HG03354 (cell line): ENCODE results near the gene FLT3.
A peak's percentile ranks its signal among the peaks of the same experiment; 100 is the strongest.
"Not testable (repeated sequence)": the region's sequence is repeated elsewhere in the genome, so short reads cannot be mapped to it uniquely, and the experiment has no call there.

Source experiments
- ATAC-seq: cut with Tn5 transposase; IDR thresholded peaks from one replicate; pipeline ENCODE4 v1.9.1; 2021; ENCODE audit warnings: mild to moderate bottlenecking; ENCODE audit not compliant: unreplicated experiment, poor library complexity, severe bottlenecking

FLT3 gene

GRCh38 chr13:28047757-28048388, 52.5 kb downstream of the FLT3 start:
- ATAC-seq: peak; percentile 86

DNA sequence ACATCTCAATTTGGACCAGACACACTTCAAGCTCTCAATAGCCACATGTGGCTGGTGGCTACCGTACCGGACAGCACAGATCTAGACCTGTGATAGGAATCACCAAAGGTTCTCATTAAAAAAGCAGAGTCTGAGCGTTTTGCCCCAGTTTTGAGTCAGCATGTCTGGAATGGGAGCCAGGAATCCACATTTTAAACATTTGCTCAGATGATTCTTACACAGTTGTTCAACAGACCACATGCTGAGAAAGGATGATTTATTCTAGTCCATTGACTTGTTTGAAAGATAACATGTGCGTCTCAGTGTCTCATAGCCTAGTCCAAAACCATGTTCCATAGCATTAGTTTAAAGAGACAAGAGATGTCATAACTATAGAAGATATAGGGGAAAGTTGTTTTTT, 53.4 kb downstream of the FLT3 start:
- no peak for ATAC-seq

GRCh38 chr13:28045861-28046260, 54.5 kb downstream of the FLT3 start:
- ATAC-seq: no peak

- no peak for ATAC-seq
Observed at GRCh38 chr13:28044608-28045007, 55.8 kb downstream of the FLT3 start.

DNA sequence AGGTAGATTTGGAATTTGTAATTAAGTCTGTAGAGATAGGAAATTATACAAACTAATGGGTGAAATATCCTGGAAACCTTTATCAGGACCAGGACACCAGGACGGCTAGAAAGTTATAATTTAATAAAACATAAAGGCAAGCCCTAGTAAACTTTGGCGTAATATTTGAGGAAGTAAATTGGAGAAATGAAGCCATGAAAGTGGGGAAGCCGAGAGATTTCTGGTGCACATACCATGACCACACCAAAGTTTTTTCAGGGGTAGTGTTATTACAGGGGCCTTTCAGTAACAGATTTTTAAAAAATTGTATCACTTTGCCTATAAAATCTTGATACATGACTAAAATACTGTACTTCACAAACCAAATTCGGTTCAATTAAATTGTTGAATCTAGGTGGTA, 57.2 kb downstream of the FLT3 start:
- ATAC-seq: no peak

- no peak for ATAC-seq
Observed at GRCh38 chr13:28041501-28041900, 58.9 kb downstream of the FLT3 start.

- ATAC-seq: no peak
Observed at GRCh38 chr13:28041031-28041461, 59.3 kb downstream of the FLT3 start.

GRCh38 chr13:28037399-28037798, 63.0 kb downstream of the FLT3 start:
- ATAC-seq: no peak

DNA sequence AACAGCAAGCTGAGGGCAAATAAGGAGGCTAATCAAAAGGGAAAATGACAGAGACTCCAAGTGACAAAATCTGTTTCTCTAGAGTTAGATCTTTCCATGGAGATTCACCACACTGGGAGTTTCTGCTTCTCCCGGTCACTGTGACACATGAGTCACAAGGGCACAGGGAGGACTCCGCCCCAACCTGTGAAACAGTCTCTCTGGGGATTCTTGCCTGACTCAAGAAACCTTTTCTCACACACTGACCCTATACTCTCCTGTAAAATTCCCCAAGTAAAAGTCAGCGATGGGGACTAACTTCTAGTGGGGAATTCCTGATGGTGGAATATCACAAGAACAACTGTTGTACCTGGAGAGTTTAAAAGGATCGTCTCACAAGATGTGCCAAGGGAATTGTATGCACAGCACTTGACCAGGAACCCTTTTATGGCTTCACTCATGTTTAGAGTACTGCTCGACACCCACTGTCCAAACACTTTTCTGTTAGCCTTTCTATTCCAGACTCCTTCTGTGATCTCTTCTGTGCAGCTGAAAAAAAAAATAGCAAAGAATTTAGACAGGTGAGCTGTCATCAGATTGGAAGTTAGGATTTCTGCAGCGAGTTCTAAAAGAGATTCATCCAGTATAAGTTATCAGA, 65.1 kb downstream of the FLT3 start:
- no peak for ATAC-seq

- no peak for ATAC-seq
Observed at GRCh38 chr13:28033894-28034655, 66.3 kb downstream of the FLT3 start.

- not testable (repeated sequence) for ATAC-seq
Observed at GRCh38 chr13:28032438-28032837, 67.9 kb downstream of the FLT3 start.

DNA sequence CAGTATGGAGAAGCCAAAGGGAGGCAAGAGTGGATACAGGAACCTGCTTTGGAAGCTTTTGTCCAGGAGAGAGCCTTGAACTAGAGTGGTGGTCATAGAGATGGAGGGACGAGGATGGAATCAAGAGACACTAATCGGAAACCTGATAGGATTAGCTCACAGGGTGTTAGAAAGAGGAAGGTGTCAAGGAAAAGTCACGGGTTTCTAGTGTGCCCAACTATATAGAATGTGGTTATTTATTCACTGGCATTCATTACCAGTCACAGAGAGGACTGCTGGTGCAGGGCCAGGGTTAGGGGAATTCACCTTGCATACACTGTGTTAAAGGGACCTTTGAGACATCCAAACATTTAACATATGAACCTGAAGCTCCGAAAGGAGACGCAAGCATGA, 68.5 kb downstream of the FLT3 start:
- no peak for ATAC-seq

- ATAC-seq: peak; percentile 45
Observed at GRCh38 chr13:28031220-28031895, 69.0 kb downstream of the FLT3 start.

GRCh38 chr13:28027607-28028364, 72.6 kb downstream of the FLT3 start:
- no peak for ATAC-seq

DNA sequence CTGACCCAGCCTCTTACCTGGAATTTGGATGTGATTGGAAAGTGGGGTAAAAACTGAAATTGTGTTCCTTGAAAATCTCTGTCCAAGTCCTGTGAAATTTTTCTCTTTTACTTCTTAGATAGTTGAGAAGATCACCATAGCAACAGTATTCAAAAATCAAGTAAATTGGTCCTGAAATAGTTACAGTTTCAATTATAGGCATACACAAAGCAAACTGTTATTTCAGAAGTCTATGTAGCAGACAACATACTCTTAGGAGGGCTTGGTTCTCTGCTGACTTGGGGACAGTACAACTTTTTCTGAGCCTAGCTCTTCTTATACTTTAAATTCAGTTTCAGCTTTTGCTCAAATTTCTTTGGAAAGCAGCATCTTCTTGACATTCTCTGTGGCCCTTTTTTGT, 73.3 kb downstream of the FLT3 start:
- ATAC-seq: no peak

- ATAC-seq: no peak
Observed at GRCh38 chr13:28026508-28026907, 73.9 kb downstream of the FLT3 start.

DNA sequence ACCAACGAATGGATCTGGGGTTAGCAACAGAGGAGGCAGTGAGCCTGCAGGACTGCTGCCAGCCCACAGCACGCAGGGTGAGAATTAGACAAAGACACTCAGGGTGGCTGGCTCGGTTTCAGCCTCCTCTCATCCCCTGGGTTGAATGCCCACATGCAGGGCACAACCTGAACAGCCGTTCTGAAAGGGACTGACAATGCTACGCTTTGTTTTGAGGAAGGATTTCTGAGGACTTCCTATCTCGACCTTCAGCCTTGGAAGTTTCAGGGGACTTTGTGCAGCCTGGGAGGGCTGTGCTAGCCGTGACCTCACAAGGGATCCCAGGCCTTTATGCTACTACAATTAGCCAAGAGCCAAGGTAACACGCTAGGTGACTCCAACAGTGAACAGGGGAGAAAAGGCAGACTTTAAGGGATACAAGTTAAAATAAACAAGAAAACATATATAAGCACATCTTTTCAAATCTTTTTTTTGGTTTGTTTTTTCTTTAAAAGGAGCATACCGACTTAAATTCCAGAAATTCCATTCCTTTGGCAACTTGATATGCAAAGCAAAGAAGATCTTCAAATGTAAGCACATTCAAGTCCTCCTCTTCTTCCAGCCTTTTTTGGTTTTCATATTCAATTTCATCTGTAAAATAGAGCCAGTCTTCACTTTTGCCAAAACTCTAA, 77.4 kb downstream of the FLT3 start:
- no peak for ATAC-seq

DNA sequence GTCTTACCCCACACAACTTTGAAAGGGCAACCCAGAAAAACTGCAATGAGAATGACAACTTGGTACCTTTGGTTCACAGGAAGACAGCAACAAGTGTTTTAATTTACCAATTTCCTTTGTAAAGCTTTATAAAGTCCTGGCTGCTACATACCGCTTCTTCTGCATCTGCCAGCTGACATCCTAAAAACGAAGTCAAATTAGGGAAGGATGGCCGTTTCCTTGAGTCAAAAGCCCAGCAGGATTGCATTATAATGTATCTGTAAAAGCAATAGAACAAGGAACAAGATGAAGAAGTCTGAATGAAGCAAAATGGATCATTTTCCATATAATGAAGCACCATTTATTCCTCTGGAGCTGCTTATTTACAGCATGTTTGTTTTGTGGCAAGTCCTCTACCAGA, 86.1 kb downstream of the FLT3 start:
- no peak for ATAC-seq

- ATAC-seq: no peak
Observed at GRCh38 chr13:28013482-28013881, 86.9 kb downstream of the FLT3 start.
